Osteoblast (primary cell): ENCODE data around the gene CCIN. TPM values are rescaled to one million over a fixed set of nuclear protein-coding genes. Genes with fewer than 3 reads are reported as not detected.
A peak's percentile ranks its signal among the peaks of the same experiment; 100 is the strongest.

Experiments used
- DNase-seq: peaks from one replicate; pipeline ENCODE4 v3.0.0; 2011; ENCODE audit warnings: low spot score, mixed read lengths; ENCODE audit not compliant: insufficient read length; ENCODE audit errors: missing footprints
- H2AFZ ChIP-seq: 2 replicates; pipeline ENCODE4 v1.6.0; 2011; ENCODE audit warnings: mild to moderate bottlenecking, low read length
- H3K27ac ChIP-seq: 2 replicates; pipeline ENCODE4 v1.5.1; 2011; ENCODE audit warnings: mild to moderate bottlenecking, low read depth, low read length, moderate library complexity
- H3K27me3 ChIP-seq: 2 replicates; pipeline ENCODE4 v1.6.0; 2012; ENCODE audit warnings: mild to moderate bottlenecking, control low read depth, inconsistent platforms, low read length, moderate library complexity; ENCODE audit not compliant: insufficient read depth
- H3K36me3 ChIP-seq: 2 replicates; pipeline ENCODE4 v1.5.1; 2011; ENCODE audit warnings: mild to moderate bottlenecking, low read length, control low read depth, moderate library complexity; ENCODE audit not compliant: insufficient read depth
- H3K4me1 ChIP-seq: 2 replicates; pipeline ENCODE4 v1.5.1; 2011; ENCODE audit warnings: mild to moderate bottlenecking, low read length, control low read depth, moderate library complexity; ENCODE audit not compliant: insufficient read depth
- H3K4me2 ChIP-seq: 2 replicates; pipeline ENCODE4 v1.6.0; 2011; ENCODE audit warnings: mild to moderate bottlenecking, low read length; ENCODE audit not compliant: insufficient read depth
- H3K4me3 ChIP-seq: fragments of 200-600 bp; sonication (generic); 3 replicates; pipeline ENCODE4 v1.5.1; 2012; ENCODE audit warnings: mild to moderate bottlenecking, low read length, inconsistent platforms; ENCODE audit not compliant: insufficient read depth
- H3K79me2 ChIP-seq: 2 replicates; pipeline ENCODE4 v1.6.0; 2012; ENCODE audit warnings: mild to moderate bottlenecking, low read length, control low read depth, inconsistent platforms; ENCODE audit not compliant: insufficient read depth
- H3K9me3 ChIP-seq: 2 replicates; pipeline ENCODE4 v1.5.1; 2011; ENCODE audit warnings: low read depth, low read length, control low read depth
- H4K20me1 ChIP-seq: 2 replicates; pipeline ENCODE4 v1.6.0; 2012; ENCODE audit warnings: mild to moderate bottlenecking, low read length, control low read depth; ENCODE audit not compliant: insufficient read depth
- CTCF ChIP-seq: IDR thresholded peaks from 2 replicates; pipeline ENCODE4 v1.5.1; 2011; ENCODE audit warnings: mild to moderate bottlenecking, low read depth, low read length, moderate library complexity; ENCODE audit errors: extremely low read depth
- total RNA-seq: library from RNA; depleted of rRNA; stranded (reverse); fragments of >200 nt; gene quantifications from 2 replicates; pipeline ENCODE4 v1.2.3, GENCODE V29; 2012

Gene CCIN
- total RNA-seq, 1 donor, result 2.2 TPM

- no peak for DNase-seq
- Histone ChIP-seq H4K20me1 (no peaks in the 10 kb centered on the region), H3K4me2 (no peak overlapping the region), H3K27me3 (no peaks in the 10 kb centered on the region), H3K27ac (no peak overlapping the region), H3K79me2 (no peaks in the 10 kb centered on the region), H3K9me3 (no peaks in the 10 kb centered on the region), H2AFZ (no peak overlapping the region), H3K36me3 (no peaks in the 10 kb centered on the region), H3K4me3 (no peak overlapping the region), H3K4me1 (peaks cover 11% of the 10 kb centered on the region)
- TF ChIP-seq CTCF, result no peak
Measured at GRCh38 chr9:36169708-36170107, 520 bp downstream of the CCIN start.

GRCh38 chr9:36170531-36170930, 1.3 kb downstream of the CCIN start:
- TF ChIP-seq CTCF, result no peak
- Histone ChIP-seq H3K27me3 (no peaks in the 10 kb centered on the region), H4K20me1 (no peaks in the 10 kb centered on the region), H3K27ac (no peak overlapping the region), H3K79me2 (no peaks in the 10 kb centered on the region), H3K9me3 (no peaks in the 10 kb centered on the region), H3K4me2 (no peak overlapping the region), H3K4me3 (no peak overlapping the region), H3K4me1 (peaks cover 4% of the 10 kb centered on the region), H3K36me3 (no peaks in the 10 kb centered on the region), H2AFZ (no peak overlapping the region)
- DNase-seq, result peak; percentile 9

GRCh38 chr9:36173861-36174260, 4.7 kb downstream of the CCIN start:
- TF ChIP-seq CTCF, result no peak
- H3K27me3 ChIP-seq, result no peaks in the 10 kb centered on the region
- H3K79me2 ChIP-seq, result no peaks in the 10 kb centered on the region
- H3K4me1 ChIP-seq, result no peaks in the 10 kb centered on the region
- no peak overlapping the region for H3K4me3 ChIP-seq
- no peak overlapping the region for H3K27ac ChIP-seq
- H4K20me1 ChIP-seq, result no peaks in the 10 kb centered on the region
- no peak for DNase-seq
- H3K36me3 ChIP-seq, result no peaks in the 10 kb centered on the region
- H3K9me3 ChIP-seq, result no peaks in the 10 kb centered on the region
- no peak overlapping the region for H3K4me2 ChIP-seq
- H2AFZ ChIP-seq, result no peak overlapping the region

GRCh38 chr9:36174271-36174670, 5.1 kb downstream of the CCIN start:
- TF ChIP-seq CTCF, result no peak
- DNase-seq, result no peak
- H3K4me1 ChIP-seq, result no peaks in the 10 kb centered on the region
- no peaks in the 10 kb centered on the region for H4K20me1 ChIP-seq
- H3K27ac ChIP-seq, result no peak overlapping the region
- H3K79me2 ChIP-seq, result no peaks in the 10 kb centered on the region
- H3K9me3 ChIP-seq, result no peaks in the 10 kb centered on the region
- H3K4me3 ChIP-seq, result no peak overlapping the region
- H3K4me2 ChIP-seq, result no peak overlapping the region
- H3K27me3 ChIP-seq, result no peaks in the 10 kb centered on the region
- H3K36me3 ChIP-seq, result no peaks in the 10 kb centered on the region
- no peak overlapping the region for H2AFZ ChIP-seq
